HepG2 (cell line): ENCODE data around the gene BST2. TPM values are rescaled to one million over a fixed set of nuclear protein-coding genes. Genes with fewer than 3 reads are reported as not detected.

Experiments used
- CBFB ChIP-seq: sonication (generic); formaldehyde crosslinking; IDR thresholded peaks from 2 replicates; pipeline ENCODE4 v1.4.0; 2020; ENCODE audit warnings: missing genetic modification reagents
- HMG20A ChIP-seq: IDR thresholded peaks from 2 replicates; pipeline ENCODE4 v1.6.1; 2016; ENCODE audit warnings: borderline replicate concordance
- NFKB2 ChIP-seq: sonication (generic); formaldehyde crosslinking; IDR thresholded peaks from 2 replicates; pipeline ENCODE4 v1.4.0; 2020; ENCODE audit warnings: missing genetic modification reagents, borderline replicate concordance
- ZNF354B ChIP-seq: sonication (generic); formaldehyde crosslinking; IDR thresholded peaks from 2 replicates; pipeline ENCODE4 v1.8.0; 2022; ENCODE audit warnings: mild to moderate bottlenecking, missing genetic modification reagents
- ZNF605 ChIP-seq: sonication (generic); formaldehyde crosslinking; IDR thresholded peaks from 2 replicates; pipeline ENCODE4 v1.8.0; 2022; ENCODE audit warnings: mild to moderate bottlenecking, missing genetic modification reagents
- ZNF660 ChIP-seq: sonication (generic); formaldehyde crosslinking; IDR thresholded peaks from 2 replicates; pipeline ENCODE4 v1.5.1; 2020; ENCODE audit warnings: mild to moderate bottlenecking, low read depth, missing genetic modification reagents, borderline replicate concordance
- ZNF746 ChIP-seq: sonication (generic); formaldehyde crosslinking; IDR thresholded peaks from 2 replicates; pipeline ENCODE4 v1.8.0; 2022; ENCODE audit warnings: mild to moderate bottlenecking, missing genetic modification reagents
- ZSCAN9 ChIP-seq: IDR thresholded peaks from 2 replicates; pipeline ENCODE4 v1.6.1; 2016; ENCODE audit warnings: borderline replicate concordance
- polyA plus RNA-seq, 8 experiments: library from polyadenylated mRNA; depleted of rRNA in 3 of 8; stranded (reverse) in 7 of 8; unstranded in 1 of 8; fragments of >200 nt; fragmentation: Illumina TruSeq in 4 of 8; extraction: Trizol in 4 of 8; gene quantifications; 2 replicates each; pipeline versions ENCODE4 v1.2.1 to v1.2.3, GENCODE V29; 2011 to 2016; ENCODE audit warnings: low read depth in 4 of 8, missing spikeins in 1 of 8, mixed read lengths in 1 of 8; ENCODE audit not compliant: insufficient read depth in 1 of 8
- total RNA-seq, 5 experiments: library from RNA; depleted of rRNA; stranded (reverse); fragments of >200 nt; fragmentation: Illumina TruSeq; extraction: Trizol; gene quantifications; 2 replicates each; pipeline ENCODE4 v1.2.3, GENCODE V29; 2016; ENCODE audit warnings: low read depth in 1 of 5
- TF ChIP-seq, protein P1 (sequence below): sonication (generic); formaldehyde crosslinking; IDR thresholded peaks from 2 replicates; pipeline ENCODE4 v1.5.0; 2020; ENCODE audit warnings: mild to moderate bottlenecking, missing genetic modification reagents, borderline replicate concordance
- TF ChIP-seq, protein P2 (sequence below): sonication (generic); formaldehyde crosslinking; IDR thresholded peaks from 2 replicates; pipeline ENCODE4 v1.4.0; 2020; ENCODE audit warnings: low read depth, missing genetic modification reagents
- TF ChIP-seq, protein P3 (sequence below), 2 experiments: sonication (generic) in 1 of 2; formaldehyde crosslinking in 1 of 2; IDR thresholded peaks; 2 replicates each; pipeline versions ENCODE4 v1.4.0 to v1.6.1; 2018 to 2020; ENCODE audit warnings: missing genetic modification reagents in 2 of 2, borderline replicate concordance in 1 of 2, low read depth in 1 of 2, mild to moderate bottlenecking in 1 of 2, missing biosample characterization in 1 of 2
- TF ChIP-seq, protein P4 (sequence below): sonication (generic); formaldehyde crosslinking; IDR thresholded peaks from 2 replicates; pipeline ENCODE4 v1.4.0; 2020; ENCODE audit warnings: mild to moderate bottlenecking, missing genetic modification reagents, borderline replicate concordance

Gene BST2
- total and polyA plus RNA-seq, 2 of the 13 experiments (the other 11 are each of a cell fraction or from before 2014, with no cell fraction given) = 58.8 to 93.8 TPM

DNA sequence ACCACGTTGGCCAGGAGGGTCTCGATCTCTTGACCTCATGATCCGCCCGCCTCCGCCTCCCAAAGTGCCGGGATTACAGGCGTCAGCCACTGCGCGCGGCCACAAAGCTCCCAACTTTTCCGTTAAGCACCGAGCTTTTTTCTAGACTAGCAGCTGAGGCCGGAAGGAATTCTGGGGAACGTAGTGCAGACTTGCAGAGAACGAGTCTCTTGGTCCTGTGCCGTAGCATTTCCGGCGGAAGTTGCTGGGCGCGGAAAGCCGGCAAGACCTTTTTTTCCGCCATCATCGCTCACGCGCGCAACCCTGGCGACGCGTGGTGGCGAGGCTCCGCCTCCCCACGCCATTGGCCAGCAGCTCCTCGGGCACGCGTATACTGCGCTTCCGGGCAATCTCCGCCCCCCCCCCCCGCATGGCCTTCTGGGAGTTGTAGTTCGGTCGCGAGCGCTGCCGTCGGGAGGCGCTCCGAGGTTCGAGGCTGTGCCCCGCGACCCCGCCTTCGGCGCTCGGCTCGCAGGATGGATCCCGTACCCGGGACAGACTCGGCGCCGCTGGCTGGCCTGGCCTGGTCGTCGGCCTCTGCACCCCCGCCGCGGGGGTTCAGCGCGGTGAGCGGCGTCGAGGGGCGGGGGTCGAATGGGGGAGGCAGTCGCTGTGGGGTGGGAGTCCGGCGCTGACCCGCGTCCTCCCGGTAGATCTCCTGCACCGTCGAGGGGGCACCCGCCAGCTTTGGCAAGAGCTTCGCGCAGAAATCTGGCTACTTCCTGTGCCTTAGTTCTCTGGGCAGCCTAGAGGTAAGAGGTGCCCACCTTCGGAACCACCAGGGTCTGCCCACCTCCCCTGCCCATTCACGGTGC is 14.4 kb upstream of the BST2 start, which contains the start of gene MVB12A (continued):
- TF ChIP-seq, protein P1, sequence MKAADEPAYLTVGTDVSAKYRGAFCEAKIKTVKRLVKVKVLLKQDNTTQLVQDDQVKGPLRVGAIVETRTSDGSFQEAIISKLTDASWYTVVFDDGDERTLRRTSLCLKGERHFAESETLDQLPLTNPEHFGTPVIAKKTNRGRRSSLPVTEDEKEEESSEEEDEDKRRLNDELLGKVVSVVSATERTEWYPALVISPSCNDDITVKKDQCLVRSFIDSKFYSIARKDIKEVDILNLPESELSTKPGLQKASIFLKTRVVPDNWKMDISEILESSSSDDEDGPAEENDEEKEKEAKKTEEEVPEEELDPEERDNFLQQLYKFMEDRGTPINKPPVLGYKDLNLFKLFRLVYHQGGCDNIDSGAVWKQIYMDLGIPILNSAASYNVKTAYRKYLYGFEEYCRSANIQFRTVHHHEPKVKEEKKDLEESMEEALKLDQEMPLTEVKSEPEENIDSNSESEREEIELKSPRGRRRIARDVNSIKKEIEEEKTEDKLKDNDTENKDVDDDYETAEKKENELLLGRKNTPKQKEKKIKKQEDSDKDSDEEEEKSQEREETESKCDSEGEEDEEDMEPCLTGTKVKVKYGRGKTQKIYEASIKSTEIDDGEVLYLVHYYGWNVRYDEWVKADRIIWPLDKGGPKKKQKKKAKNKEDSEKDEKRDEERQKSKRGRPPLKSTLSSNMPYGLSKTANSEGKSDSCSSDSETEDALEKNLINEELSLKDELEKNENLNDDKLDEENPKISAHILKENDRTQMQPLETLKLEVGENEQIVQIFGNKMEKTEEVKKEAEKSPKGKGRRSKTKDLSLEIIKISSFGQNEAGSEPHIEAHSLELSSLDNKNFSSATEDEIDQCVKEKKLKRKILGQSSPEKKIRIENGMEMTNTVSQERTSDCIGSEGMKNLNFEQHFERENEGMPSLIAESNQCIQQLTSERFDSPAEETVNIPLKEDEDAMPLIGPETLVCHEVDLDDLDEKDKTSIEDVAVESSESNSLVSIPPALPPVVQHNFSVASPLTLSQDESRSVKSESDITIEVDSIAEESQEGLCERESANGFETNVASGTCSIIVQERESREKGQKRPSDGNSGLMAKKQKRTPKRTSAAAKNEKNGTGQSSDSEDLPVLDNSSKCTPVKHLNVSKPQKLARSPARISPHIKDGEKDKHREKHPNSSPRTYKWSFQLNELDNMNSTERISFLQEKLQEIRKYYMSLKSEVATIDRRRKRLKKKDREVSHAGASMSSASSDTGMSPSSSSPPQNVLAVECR = peak; percentile 84; the same call in 1 of the 2 replicates
- TF ChIP-seq, protein P2, sequence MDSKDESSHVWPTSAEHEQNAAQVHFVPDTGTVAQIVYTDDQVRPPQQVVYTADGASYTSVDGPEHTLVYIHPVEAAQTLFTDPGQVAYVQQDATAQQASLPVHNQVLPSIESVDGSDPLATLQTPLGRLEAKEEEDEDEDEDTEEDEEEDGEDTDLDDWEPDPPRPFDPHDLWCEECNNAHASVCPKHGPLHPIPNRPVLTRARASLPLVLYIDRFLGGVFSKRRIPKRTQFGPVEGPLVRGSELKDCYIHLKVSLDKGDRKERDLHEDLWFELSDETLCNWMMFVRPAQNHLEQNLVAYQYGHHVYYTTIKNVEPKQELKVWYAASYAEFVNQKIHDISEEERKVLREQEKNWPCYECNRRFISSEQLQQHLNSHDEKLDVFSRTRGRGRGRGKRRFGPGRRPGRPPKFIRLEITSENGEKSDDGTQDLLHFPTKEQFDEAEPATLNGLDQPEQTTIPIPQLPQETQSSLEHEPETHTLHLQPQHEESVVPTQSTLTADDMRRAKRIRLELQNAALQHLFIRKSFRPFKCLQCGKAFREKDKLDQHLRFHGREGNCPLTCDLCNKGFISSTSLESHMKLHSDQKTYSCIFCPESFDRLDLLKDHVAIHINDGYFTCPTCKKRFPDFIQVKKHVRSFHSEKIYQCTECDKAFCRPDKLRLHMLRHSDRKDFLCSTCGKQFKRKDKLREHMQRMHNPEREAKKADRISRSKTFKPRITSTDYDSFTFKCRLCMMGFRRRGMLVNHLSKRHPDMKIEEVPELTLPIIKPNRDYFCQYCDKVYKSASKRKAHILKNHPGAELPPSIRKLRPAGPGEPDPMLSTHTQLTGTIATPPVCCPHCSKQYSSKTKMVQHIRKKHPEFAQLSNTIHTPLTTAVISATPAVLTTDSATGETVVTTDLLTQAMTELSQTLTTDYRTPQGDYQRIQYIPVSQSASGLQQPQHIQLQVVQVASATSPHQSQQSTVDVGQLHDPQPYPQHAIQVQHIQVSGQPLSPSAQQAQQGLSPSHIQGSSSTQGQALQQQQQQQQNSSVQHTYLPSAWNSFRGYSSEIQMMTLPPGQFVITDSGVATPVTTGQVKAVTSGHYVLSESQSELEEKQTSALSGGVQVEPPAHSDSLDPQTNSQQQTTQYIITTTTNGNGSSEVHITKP = no peak
- TF ChIP-seq NFKB2 (CRISPR knock-in tag) = peak; percentile 74; the same call in 1 of the 2 replicates
- TF ChIP-seq, protein P3, sequence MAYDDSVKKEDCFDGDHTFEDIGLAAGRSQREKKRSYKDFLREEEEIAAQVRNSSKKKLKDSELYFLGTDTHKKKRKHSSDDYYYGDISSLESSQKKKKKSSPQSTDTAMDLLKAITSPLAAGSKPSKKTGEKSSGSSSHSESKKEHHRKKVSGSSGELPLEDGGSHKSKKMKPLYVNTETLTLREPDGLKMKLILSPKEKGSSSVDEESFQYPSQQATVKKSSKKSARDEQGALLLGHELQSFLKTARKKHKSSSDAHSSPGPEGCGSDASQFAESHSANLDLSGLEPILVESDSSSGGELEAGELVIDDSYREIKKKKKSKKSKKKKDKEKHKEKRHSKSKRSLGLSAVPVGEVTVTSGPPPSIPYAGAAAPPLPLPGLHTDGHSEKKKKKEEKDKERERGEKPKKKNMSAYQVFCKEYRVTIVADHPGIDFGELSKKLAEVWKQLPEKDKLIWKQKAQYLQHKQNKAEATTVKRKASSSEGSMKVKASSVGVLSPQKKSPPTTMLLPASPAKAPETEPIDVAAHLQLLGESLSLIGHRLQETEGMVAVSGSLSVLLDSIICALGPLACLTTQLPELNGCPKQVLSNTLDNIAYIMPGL (CRISPR knock-in tag; IDR thresholded peaks at IDR 0.05; ENCODE audit: borderline replicate concordance in 1 of 2, low read depth in 1 of 2) = peak in 1 of 2 experiments; percentile 83; a peak in 3 of 4 replicates
- TF ChIP-seq, protein P4, sequence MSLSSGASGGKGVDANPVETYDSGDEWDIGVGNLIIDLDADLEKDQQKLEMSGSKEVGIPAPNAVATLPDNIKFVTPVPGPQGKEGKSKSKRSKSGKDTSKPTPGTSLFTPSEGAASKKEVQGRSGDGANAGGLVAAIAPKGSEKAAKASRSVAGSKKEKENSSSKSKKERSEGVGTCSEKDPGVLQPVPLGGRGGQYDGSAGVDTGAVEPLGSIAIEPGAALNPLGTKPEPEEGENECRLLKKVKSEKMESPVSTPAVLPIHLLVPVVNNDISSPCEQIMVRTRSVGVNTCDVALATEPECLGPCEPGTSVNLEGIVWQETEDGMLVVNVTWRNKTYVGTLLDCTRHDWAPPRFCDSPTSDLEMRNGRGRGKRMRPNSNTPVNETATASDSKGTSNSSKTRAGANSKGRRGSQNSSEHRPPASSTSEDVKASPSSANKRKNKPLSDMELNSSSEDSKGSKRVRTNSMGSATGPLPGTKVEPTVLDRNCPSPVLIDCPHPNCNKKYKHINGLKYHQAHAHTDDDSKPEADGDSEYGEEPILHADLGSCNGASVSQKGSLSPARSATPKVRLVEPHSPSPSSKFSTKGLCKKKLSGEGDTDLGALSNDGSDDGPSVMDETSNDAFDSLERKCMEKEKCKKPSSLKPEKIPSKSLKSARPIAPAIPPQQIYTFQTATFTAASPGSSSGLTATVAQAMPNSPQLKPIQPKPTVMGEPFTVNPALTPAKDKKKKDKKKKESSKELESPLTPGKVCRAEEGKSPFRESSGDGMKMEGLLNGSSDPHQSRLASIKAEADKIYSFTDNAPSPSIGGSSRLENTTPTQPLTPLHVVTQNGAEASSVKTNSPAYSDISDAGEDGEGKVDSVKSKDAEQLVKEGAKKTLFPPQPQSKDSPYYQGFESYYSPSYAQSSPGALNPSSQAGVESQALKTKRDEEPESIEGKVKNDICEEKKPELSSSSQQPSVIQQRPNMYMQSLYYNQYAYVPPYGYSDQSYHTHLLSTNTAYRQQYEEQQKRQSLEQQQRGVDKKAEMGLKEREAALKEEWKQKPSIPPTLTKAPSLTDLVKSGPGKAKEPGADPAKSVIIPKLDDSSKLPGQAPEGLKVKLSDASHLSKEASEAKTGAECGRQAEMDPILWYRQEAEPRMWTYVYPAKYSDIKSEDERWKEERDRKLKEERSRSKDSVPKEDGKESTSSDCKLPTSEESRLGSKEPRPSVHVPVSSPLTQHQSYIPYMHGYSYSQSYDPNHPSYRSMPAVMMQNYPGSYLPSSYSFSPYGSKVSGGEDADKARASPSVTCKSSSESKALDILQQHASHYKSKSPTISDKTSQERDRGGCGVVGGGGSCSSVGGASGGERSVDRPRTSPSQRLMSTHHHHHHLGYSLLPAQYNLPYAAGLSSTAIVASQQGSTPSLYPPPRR (CRISPR knock-in tag) = peak; percentile 52; the same call in 1 of the 2 replicates
- no peak for TF ChIP-seq ZNF354B (CRISPR knock-in tag)
- TF ChIP-seq ZSCAN9 (CRISPR knock-in tag) = no peak
- TF ChIP-seq ZNF660 (CRISPR knock-in tag) = no peak
- no peak for TF ChIP-seq CBFB
- TF ChIP-seq ZNF605 = no peak
- no peak for TF ChIP-seq HMG20A (CRISPR knock-in tag)
- no peak for TF ChIP-seq ZNF746 (CRISPR knock-in tag)
